SU-DHL-6 (cell line): ENCODE results near the gene KIFC3.

Source experiments
- CTCF ChIP-seq: fragments of 200-600 bp; sonication (generic); IDR thresholded peaks from one replicate; pipeline ENCODE4 v1.5.1; 2017; ENCODE audit warnings: antibody characterized with exemption, mild to moderate bottlenecking, low read length, moderate library complexity; ENCODE audit not compliant: insufficient read depth, poor library complexity, severe bottlenecking
- EZH2phosphoT487 ChIP-seq: fragments of 200-600 bp; sonication (generic), shearing (Covaris generic); conservative IDR thresholded peaks from 2 replicates; pipeline ENCODE4 v1.6.1; 2018; ENCODE audit warnings: mild to moderate bottlenecking, antibody characterized with exemption, low read length, moderate library complexity, mixed read lengths

GRCh38 chr16:57723170-57723569, 79.1 kb downstream of the KIFC3 start:
- TF ChIP-seq CTCF (no peak), EZH2phosphoT487 (no peak)
